Neutrophil (primary cell): ENCODE data around the gene WDFY4.

ENCODE experiments used
- H3K27ac ChIP-seq: fragments of 200-600 bp; sonication (generic); 2 replicates; pipeline ENCODE4 v1.5.1; 2016; ENCODE audit warnings: mild to moderate bottlenecking, moderate library complexity
- H3K27me3 ChIP-seq: fragments of 200-600 bp; sonication (generic); 2 replicates; pipeline ENCODE4 v1.6.0; 2016; ENCODE audit warnings: mild to moderate bottlenecking
- H3K36me3 ChIP-seq: fragments of 200-600 bp; sonication (generic); 2 replicates; pipeline ENCODE4 v1.5.1; 2017
- H3K4me1 ChIP-seq, 2 experiments: fragments of 200-600 bp in 1 of 2; sonication (generic) in 1 of 2; 1 replicate in 1 of 2; 2 replicates in 1 of 2; pipeline versions ENCODE4 v1.5.1 to v1.6.1; 2013 to 2016; ENCODE audit warnings: low read depth in 1 of 2, low read length in 1 of 2, mild to moderate bottlenecking in 1 of 2, moderate library complexity in 1 of 2; ENCODE audit not compliant: control insufficient read depth in 1 of 2, insufficient read depth in 1 of 2
- H3K4me3 ChIP-seq, 2 experiments: fragments of 200-600 bp in 1 of 2; sonication (generic) in 1 of 2; 1 replicate in 1 of 2; 2 replicates in 1 of 2; pipeline ENCODE4 v1.5.1; 2013 to 2016; ENCODE audit warnings: low read depth in 1 of 2, low read length in 1 of 2, mild to moderate bottlenecking in 1 of 2, moderate library complexity in 1 of 2
- H3K9me3 ChIP-seq: fragments of 200-600 bp; sonication (generic); 2 replicates; pipeline ENCODE4 v1.5.1; 2016
- CTCF ChIP-seq: fragments of 200-600 bp; sonication (generic); IDR thresholded peaks from 2 replicates; pipeline ENCODE4 v1.5.1; 2016; ENCODE audit warnings: antibody characterized with exemption

The WDFY4 gene

GRCh38 chr10:48765527-48765926 lies 80.9 kb downstream of the WDFY4 start:
- H3K36me3 ChIP-seq, result peaks cover 67% of the 10 kb centered on the region
- no peak for TF ChIP-seq CTCF
- no peaks in the 10 kb centered on the region for H3K9me3 ChIP-seq
- no peak overlapping the region for H3K27ac ChIP-seq
- no peaks in the 10 kb centered on the region for H3K27me3 ChIP-seq
- no peak overlapping the region for H3K4me3 ChIP-seq
- H3K4me1 ChIP-seq, result no peaks in the 10 kb centered on the region

DNA sequence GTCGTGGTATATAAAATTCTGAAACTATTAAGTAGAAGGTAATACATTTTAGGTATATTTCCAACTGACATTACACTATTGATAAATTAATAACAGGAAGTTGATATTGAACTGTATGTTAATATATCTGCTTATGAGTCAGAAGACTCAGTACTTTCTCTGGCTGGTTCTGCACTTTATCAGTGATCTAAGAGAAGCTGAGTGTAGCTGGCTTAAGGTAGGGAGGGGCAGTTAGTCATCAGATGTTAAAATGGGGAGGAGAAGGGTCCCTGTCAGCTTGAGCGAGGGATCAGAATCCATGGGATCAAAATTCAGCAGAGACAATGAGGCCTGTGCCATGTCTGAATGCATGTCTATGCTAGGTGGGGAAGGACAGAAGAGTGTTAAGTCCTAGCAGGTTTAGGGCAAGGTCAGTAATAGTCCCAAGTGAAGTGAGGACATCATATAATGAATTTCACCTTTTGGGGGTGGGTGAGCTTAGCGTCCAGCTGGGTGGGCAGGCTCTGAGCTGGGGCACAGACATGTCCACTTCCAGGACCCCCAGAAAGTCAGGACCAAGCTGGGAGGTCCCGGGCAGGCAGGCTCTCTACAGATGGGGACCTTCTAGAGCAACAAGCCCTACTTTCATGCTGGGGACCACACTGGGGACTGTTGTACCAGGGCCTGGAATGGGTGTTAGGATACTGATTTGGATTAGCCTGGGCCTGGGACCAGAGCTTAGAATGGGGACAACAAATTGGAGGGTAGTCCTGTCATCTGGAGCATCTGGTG lies 82.9 kb downstream of the WDFY4 start:
- no peaks in the 10 kb centered on the region for H3K27me3 ChIP-seq
- H3K27ac ChIP-seq, result no peak overlapping the region
- no peak for TF ChIP-seq CTCF
- H3K4me3 ChIP-seq, result no peak overlapping the region
- H3K9me3 ChIP-seq, result no peaks in the 10 kb centered on the region
- no peaks in the 10 kb centered on the region for H3K4me1 ChIP-seq
- peaks cover 46% of the 10 kb centered on the region for H3K36me3 ChIP-seq

DNA sequence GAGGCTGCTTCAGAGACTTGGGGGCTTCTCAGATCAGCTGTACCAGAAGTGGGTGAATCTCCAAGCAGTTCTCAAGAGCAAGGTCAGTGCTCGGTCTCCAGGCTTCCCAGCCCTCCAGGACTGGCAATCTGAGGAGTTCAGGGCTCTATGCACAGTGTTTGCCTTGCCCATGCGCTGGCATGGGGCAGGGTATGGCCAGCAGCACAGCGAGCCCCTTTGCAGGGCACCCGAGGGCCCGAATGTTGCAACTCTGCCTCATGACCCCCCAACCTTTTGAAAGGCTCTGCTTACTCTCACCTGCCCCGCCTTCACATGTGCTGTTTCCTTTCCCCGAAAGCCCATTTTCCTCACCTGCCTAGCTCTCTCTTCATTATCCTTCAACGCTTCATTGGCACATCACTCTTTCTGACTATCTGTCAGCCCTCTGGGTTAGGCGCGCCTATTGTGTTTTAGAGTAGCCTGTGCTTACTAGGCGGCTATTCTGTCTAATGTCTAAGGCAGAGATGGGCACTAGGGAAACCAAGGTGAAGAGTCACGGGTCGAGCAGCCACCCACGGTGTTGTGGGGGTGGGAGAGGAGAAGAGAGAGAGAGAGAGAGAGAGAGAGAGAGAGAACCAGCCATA lies 83.6 kb downstream of the WDFY4 start:
- no peak for TF ChIP-seq CTCF
- Histone ChIP-seq H3K9me3 (no peaks in the 10 kb centered on the region), H3K36me3 (peaks cover 41% of the 10 kb centered on the region)

GRCh38 chr10:48768926-48769325 lies 84.3 kb downstream of the WDFY4 start:
- no peak for TF ChIP-seq CTCF
- Histone ChIP-seq H3K27me3 (no peaks in the 10 kb centered on the region), H3K36me3 (peaks cover 41% of the 10 kb centered on the region), H3K4me3 (no peak overlapping the region), H3K9me3 (no peaks in the 10 kb centered on the region), H3K27ac (no peak overlapping the region), H3K4me1 (no peaks in the 10 kb centered on the region)

More for the DNA sequence above, 83.6 kb downstream of the WDFY4 start:
- Histone ChIP-seq H3K4me3 (no peak overlapping the region), H3K27ac (no peak overlapping the region), H3K27me3 (no peaks in the 10 kb centered on the region), H3K4me1 (no peaks in the 10 kb centered on the region)

GRCh38 chr10:48769706-48770435 lies 85.2 kb downstream of the WDFY4 start:
- Histone ChIP-seq H3K4me3 (no peak overlapping the region), H3K27me3 (no peaks in the 10 kb centered on the region), H3K9me3 (no peaks in the 10 kb centered on the region), H3K27ac (no peak overlapping the region), H3K4me1 (no peaks in the 10 kb centered on the region), H3K36me3 (peaks cover 50% of the 10 kb centered on the region)
- no peak for TF ChIP-seq CTCF
